NCI-H774 (cell line): ENCODE measurements around the gene USP35.
"Not testable (repeated sequence)": the region's sequence is repeated elsewhere in the genome, so short reads cannot be mapped to it uniquely, and the experiment has no call there.

ENCODE experiments used
- DNase-seq: peaks from one replicate; lab custom pipeline; 2025; lab: John Stamatoyannopoulos, UW

The USP35 gene

GRCh38 chr11:78168539-78169477 lies 19.9 kb upstream of the USP35 start:
- no peak for DNase-seq

GRCh38 chr11:78170413-78170812 lies 18.3 kb upstream of the USP35 start:
- DNase-seq = no peak

- DNase-seq = no peak
Measured at GRCh38 chr11:78170874-78171549, 17.7 kb upstream of the USP35 start.

GRCh38 chr11:78171951-78172350 lies 16.8 kb upstream of the USP35 start:
- no peak for DNase-seq

GRCh38 chr11:78175862-78176261 lies 12.9 kb upstream of the USP35 start:
- DNase-seq = not testable (repeated sequence)

- DNase-seq = no peak
Measured at GRCh38 chr11:78176605-78177141, 12.0 kb upstream of the USP35 start.

GRCh38 chr11:78177216-78177615 lies 11.5 kb upstream of the USP35 start:
- no peak for DNase-seq

- no peak for DNase-seq
Measured at GRCh38 chr11:78179459-78180071, 9.2 kb upstream of the USP35 start.

GRCh38 chr11:78180751-78181150 lies 8.0 kb upstream of the USP35 start:
- DNase-seq = no peak

- DNase-seq = no peak
Measured at GRCh38 chr11:78181185-78181584, 7.5 kb upstream of the USP35 start.

GRCh38 chr11:78187366-78188285 lies 1.1 kb upstream of the USP35 start:
- DNase-seq = no peak

- DNase-seq = no peak
Measured at GRCh38 chr11:78189174-78189724, 530 bp downstream of the USP35 start.

GRCh38 chr11:78189851-78190250 lies 1.1 kb downstream of the USP35 start:
- no peak for DNase-seq

GRCh38 chr11:78190374-78190773 lies 1.7 kb downstream of the USP35 start:
- DNase-seq = no peak

GRCh38 chr11:78190871-78191538 lies 2.3 kb downstream of the USP35 start:
- no peak for DNase-seq

- DNase-seq = no peak
Measured at GRCh38 chr11:78192223-78192719, 3.6 kb downstream of the USP35 start.

GRCh38 chr11:78192911-78193351 lies 4.2 kb downstream of the USP35 start:
- no peak for DNase-seq

GRCh38 chr11:78193806-78194205 lies 5.1 kb downstream of the USP35 start:
- no peak for DNase-seq

- no peak for DNase-seq
Measured at GRCh38 chr11:78194490-78194889, 5.8 kb downstream of the USP35 start.

GRCh38 chr11:78195917-78196560 lies 7.3 kb downstream of the USP35 start:
- DNase-seq = no peak
